ENCODE measurements around the gene CHD3.
"Not testable (repeated sequence)": the region's sequence is repeated elsewhere in the genome, so short reads cannot be mapped to it uniquely, and the experiment has no call there.

CHD3 gene

DNA sequence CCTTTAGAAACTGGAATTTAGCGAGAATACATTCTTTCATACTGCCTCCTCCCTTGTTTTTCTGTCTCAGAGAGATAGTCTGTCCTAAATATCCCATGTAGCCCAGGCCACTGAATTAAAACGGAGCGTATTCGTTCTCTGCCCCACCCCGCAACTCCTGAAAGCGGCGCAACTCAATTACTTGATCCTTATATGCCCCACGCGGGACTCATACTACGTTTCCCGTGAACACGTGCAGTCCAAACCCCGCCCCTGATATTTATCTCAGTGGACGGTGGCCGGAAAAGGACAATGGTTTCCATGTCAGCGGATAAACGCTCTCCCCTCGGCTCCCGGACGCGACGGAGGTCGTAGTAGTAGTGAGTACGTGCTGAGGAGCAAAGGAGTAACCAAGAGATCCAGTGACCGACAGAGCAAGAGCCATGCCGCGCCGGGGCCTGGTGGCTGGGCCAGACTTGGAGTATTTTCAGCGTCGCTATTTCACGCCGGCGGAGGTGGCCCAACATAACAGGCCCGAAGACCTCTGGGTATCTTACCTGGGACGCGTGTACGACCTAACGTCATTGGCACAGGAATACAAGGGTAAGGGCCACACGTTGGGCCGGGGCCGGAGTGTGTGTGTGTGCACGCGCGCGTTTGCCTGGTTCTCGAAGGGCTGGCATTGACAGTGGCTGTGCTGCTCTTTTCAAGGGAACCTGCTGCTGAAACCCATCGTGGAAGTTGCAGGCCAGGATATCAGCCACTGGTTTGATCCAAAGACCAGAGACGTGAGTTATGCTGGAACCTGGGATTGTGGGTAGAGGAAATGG, 30.7 kb upstream of the CHD3 start, which contains the start of gene CYB5D1:
Gene CYB5D1, plus strand, starts transcription at position 291 of the 809 bp plus-strand sequence. Its CDS starts 132 bp downstream, at position 423.
- peak; percentile 78 for DNase-seq (ENCODE audit: low spot score)
- in situ Hi-C loops (cut with MboI; ENCODE audit: low pct_unique_long_range_greater_than_20kb, low sequenced_read_pairs, unreplicated experiment): no loop called here
- TF ChIP-seq, protein P1, sequence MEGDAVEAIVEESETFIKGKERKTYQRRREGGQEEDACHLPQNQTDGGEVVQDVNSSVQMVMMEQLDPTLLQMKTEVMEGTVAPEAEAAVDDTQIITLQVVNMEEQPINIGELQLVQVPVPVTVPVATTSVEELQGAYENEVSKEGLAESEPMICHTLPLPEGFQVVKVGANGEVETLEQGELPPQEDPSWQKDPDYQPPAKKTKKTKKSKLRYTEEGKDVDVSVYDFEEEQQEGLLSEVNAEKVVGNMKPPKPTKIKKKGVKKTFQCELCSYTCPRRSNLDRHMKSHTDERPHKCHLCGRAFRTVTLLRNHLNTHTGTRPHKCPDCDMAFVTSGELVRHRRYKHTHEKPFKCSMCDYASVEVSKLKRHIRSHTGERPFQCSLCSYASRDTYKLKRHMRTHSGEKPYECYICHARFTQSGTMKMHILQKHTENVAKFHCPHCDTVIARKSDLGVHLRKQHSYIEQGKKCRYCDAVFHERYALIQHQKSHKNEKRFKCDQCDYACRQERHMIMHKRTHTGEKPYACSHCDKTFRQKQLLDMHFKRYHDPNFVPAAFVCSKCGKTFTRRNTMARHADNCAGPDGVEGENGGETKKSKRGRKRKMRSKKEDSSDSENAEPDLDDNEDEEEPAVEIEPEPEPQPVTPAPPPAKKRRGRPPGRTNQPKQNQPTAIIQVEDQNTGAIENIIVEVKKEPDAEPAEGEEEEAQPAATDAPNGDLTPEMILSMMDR (IDR thresholded peaks at IDR 0.05; ENCODE audit: extremely low read depth, insufficient read depth, missing control alignments): no peak

DNA sequence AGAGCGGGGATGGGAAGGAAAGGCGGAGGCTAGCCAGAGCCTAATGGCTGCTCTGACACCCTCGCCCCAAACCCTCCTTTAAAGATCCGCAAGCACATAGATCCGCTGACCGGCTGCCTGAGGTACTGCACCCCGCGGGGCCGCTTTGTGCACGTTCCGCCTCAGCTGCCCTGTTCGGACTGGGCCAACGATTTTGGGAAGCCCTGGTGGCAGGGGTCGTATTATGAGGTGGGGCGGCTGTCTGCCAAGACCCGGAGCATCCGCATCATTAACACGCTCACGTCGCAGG, 30.1 kb upstream of the CHD3 start:
- no peak for DNase-seq (ENCODE audit: low spot score)
- in situ Hi-C loops (cut with MboI; ENCODE audit: low pct_unique_long_range_greater_than_20kb, low sequenced_read_pairs, unreplicated experiment): no loop called here
- TF ChIP-seq, protein P1 (IDR thresholded peaks at IDR 0.05; ENCODE audit: extremely low read depth, insufficient read depth, missing control alignments): peak; percentile 13

DNA sequence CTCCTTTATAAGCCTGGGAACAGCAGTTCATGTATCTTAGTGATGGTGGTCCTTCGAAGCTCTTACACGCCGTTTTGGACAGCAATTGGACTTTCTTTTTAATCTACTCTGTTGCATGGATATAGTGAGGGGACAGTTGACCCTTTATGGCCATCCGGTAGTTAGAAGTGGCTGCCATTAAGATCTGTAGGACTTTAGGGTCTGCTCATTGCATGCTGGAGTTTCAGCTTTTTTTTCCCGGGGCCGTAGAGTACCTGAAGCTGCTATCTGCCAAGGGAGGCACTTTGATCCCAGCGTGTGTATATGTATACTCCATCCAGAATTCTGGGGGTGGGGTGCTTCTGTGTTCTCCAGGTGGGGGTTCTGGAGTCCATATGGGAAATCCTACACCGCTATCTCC, 29.6 kb upstream of the CHD3 start:
- TF ChIP-seq, protein P1 (IDR thresholded peaks at IDR 0.05; ENCODE audit: extremely low read depth, insufficient read depth, missing control alignments): no peak
- in situ Hi-C loops (cut with MboI; ENCODE audit: low pct_unique_long_range_greater_than_20kb, low sequenced_read_pairs, unreplicated experiment): no loop called here
- no peak for DNase-seq (ENCODE audit: low spot score)

DNA sequence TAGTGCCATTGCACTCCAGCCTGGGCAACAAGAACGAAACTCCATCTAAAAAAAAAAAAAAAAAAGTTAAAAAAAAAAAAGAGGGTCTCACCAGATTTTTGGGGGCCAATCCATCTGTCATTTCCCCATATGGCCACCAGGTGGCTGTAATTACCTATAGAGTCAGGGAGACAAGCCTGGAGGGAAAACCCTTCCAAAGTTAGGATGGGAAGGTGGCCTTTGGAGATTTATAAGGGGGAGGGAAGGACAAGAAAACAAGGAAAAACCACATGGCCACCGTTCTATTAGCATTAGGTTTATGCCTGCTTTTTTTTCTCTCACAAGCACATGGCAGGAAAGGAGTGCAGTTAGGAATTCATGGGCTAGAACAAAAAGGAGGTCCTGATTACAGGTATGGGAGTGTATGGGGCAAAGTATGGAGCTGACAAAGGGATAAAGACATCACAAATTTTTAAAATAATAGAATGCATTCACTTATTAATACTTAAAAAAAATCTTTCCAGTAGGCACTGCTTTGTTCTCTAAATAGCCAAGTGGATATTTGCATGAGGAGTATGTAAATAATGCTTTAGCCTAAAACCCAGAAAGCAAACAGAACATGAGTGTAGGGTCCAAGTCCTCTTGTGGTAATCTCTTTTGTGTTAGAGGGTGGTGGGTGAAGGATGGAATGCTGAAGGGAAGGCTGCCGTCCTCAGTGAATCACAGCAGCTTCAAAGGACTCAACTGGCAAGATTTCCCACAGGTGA, 25.7 kb upstream of the CHD3 start:
- TF ChIP-seq, protein P1 (IDR thresholded peaks at IDR 0.05; ENCODE audit: extremely low read depth, insufficient read depth, missing control alignments): peak; percentile 76
- no peak for DNase-seq (ENCODE audit: low spot score)
- in situ Hi-C loops (cut with MboI; ENCODE audit: low pct_unique_long_range_greater_than_20kb, low sequenced_read_pairs, unreplicated experiment): no loop called here

DNA sequence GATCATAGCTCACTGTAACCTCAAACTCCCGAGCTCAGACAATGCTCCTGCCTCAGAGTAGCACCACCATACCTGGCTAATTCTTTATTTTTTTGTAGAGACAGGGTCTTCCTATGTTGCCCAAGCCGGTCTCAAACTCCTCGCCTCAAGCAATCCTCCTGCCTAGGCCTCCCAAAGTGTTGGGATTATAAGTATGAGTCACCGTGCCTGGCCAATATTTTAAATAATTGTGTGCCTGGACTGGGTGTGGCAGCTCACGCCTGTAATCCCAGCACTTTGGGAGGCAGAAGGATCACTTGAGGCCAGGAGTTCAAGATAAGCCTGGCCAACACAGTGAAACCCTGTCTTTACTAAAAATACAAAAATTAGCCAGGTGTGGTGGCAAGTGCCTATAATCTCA, 24.2 kb upstream of the CHD3 start:
- DNase-seq (ENCODE audit: low spot score); in situ Hi-C loops (cut with MboI; ENCODE audit: low pct_unique_long_range_greater_than_20kb, low sequenced_read_pairs, unreplicated experiment): not testable (repeated sequence)

DNA sequence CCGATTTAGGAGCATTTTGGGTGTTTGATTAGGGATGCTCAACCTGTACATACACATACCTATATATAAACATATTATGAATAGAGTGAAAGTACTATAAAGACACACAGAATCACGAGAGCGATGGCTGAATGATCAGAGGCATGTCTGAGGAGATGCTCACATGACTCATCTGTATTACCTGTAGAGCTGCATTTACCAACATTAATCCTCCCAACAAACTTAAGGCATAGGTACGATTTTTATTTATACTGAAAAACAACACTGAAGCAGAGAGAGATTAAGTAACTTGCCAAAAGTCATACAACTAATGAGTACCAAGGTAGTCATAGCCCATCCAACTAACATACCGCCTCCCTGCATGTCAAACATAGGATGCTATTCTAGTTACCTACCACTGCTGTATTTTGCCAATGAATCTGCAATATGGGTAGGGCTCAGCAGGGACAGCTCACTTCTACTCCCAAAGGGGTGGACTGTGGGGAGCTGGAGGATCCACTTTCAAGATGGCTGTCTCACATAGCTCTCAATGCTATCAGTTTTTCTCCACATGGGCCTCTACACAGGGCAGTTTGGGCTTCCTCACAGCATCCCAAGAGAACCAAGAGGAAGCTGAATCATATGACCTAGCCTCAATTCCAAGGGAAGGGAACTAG, 23.5 kb upstream of the CHD3 start:
- in situ Hi-C loops (cut with MboI; ENCODE audit: low pct_unique_long_range_greater_than_20kb, low sequenced_read_pairs, unreplicated experiment): no loop called here
- no peak for DNase-seq (ENCODE audit: low spot score)
- TF ChIP-seq, protein P1 (IDR thresholded peaks at IDR 0.05; ENCODE audit: extremely low read depth, insufficient read depth, missing control alignments): no peak
